GM18867 (cell line): Measurements from ENCODE around the gene SFMBT1.

Experiments
- ATAC-seq: cut with Tn5 transposase; IDR thresholded peaks from one replicate; pipeline ENCODE4 v1.9.1; 2021; ENCODE audit warnings: mild to moderate bottlenecking, moderate library complexity; ENCODE audit not compliant: unreplicated experiment

SFMBT1 gene

DNA sequence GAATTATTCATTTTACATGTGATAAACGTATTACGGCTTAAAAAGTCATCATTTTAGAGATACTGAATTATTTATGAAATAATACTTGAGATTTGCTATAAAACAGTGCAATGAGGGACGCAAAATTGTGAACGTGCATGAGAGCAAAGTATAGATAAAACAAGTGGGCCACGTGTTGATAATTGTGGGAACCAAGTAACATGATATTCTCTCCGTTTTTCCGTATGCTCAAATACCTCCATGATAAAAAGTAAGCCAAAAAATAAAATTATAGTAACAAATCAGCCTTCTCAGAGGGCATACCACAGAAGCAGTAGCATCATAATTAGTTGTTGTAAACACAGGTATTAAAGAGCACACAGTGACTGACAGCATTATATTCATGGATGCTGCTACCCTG is 42.6 kb downstream of the SFMBT1 start:
- no peak for ATAC-seq

GRCh38 chr3:52998771-52999513 is 46.9 kb downstream of the SFMBT1 start:
- ATAC-seq, result no peak

- ATAC-seq, result no peak
These were observed 55.2 kb downstream of the SFMBT1 start for GRCh38 chr3:52990637-52991036.

DNA sequence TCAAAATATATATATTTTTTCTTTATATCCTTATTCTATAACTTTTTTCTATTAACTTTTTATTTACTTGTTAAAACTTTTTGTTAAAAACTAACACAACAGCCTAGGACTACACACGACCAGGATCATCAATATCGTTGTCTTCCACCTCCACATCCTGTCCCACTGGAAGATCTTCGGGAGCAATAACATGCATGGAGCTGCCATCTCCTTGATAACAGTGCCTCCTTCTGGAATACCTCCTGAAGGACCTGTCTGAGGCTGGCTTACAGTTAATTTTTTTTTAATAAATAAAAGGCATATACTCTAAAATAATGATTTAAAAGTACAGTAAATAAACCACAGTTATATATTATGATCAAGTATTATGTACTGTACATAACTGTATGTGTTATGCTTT is 58.9 kb downstream of the SFMBT1 start:
- ATAC-seq, result no peak

DNA sequence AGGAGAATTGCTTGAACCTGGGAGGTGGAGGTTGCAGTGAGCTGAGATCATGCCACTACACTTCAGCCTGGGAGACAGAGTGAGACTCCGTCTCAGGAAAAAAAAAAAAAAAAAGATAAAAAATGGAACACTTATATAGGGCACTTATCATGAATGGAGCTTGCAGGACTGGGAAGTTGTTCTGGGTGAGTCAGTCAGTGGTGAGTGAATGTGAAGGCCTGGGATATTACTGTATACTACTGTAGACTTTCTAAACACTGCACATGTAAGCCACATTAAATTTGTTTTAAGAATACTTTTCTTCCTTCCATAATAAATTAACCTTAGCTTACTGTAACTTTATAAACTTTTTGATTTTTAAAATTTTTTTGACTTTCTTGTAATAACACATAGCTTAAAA is 59.8 kb downstream of the SFMBT1 start:
- ATAC-seq, result no peak

DNA sequence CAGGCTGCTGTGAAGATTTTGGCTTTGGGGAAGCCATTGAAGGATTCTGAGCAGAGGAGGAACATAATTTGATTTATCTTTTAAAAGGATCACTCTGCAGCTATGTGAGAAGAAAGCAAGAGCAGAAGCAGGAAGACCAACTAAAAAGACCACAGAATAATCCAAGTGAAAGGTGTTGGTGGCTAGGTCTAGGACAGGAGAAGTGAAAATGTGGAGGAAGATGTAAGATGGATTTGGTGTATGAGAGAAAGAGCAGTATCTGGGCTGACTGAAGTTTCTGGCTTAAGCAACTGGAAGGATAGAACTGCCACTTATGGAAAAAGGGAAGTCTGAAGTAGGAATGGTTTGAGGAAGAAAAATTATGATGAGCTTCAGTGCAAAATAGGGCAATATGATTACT is 62.0 kb downstream of the SFMBT1 start:
- peak; percentile 36 for ATAC-seq

- peak; percentile 89 for ATAC-seq
These were observed 62.5 kb downstream of the SFMBT1 start for GRCh38 chr3:52983336-52983807.

DNA sequence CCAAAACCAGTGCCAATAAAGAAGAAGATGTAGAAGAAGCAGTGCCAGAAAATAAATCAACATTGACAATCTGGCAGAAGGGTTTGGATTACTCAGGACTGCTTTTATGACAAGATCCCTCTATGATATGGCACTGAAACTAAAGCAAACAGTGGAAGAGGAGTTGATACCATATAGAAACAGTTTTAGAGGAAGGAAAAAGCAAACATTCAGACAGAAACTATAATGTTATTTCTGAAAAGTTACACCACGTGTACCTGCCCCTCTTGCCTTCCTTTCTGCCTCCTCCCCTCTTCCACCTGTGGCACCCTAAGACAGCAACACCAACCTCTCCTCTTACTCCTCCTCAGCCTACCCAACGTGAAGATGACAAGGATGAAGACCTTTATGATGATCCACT is 63.0 kb downstream of the SFMBT1 start:
- peak; percentile 31 for ATAC-seq

GRCh38 chr3:52979190-52979983 is 66.5 kb downstream of the SFMBT1 start:
- ATAC-seq, result no peak

- no peak for ATAC-seq
These were observed 67.6 kb downstream of the SFMBT1 start for GRCh38 chr3:52978109-52978754.

DNA sequence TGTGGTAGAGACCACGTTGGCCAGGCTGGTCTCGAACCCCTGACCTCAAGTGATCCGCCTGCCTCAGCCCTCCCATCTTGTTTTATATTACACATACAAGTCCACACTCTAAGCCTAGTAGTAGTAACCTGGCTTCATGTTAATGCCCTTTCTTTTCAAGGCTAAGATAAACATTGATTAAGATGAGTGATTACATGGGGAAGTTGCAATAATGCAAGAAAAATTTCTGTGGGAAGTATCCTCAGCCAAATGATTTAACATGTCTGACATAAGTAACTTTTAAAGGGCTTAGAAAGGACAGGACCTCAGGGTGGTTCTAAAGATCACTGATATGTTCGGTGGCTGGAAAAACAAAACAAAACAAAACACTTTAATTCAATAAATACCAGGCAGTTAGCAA is 72.1 kb downstream of the SFMBT1 start:
- no peak for ATAC-seq

GRCh38 chr3:52971895-52972294 is 74.0 kb downstream of the SFMBT1 start:
- ATAC-seq, result no peak

DNA sequence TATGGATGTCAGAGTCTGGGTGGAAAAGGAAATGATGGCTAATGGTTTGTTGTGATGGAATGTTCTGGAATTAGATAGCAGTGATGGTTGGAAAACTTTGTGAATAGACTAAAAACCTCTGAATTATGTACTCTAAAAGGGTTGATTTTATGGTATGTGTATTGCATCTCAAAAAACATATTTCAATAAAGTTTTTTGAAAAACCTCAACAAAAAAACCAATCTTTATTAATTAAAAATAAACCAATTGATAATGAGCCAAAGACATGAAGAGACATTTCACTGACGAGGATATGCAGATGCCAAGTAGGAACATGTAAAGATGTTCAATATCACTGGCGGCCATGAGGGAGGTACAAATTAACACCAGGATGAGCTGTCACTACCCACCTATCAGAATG is 78.5 kb downstream of the SFMBT1 start:
- ATAC-seq, result no peak

DNA sequence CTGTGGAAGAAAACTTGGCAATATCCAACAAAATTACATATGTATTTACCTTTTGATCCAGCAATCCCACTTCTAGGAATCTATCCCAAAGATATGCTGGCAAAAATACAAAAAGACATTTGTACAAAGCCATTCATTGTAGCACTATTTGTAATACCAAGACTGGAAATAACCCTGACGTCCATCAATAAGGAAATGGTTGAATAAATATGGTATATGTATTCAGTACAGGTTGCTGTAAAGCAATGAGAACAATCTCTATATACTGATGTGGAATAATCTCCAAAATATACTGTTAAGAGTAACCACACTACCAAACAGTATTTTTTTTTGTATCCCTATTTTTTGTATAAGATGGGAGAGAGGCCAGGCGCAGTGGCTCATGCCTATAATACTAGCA is 83.7 kb downstream of the SFMBT1 start:
- ATAC-seq, result no peak

GRCh38 chr3:52959773-52960172 is 86.1 kb downstream of the SFMBT1 start:
- ATAC-seq, result no peak

- no peak for ATAC-seq
These were observed 106.3 kb downstream of the SFMBT1 start for GRCh38 chr3:52939600-52939999.

GRCh38 chr3:52934630-52935530 is 111.0 kb downstream of the SFMBT1 start:
- ATAC-seq, result no peak

GRCh38 chr3:52931889-52932288 is 114.0 kb downstream of the SFMBT1 start:
- no peak for ATAC-seq

- no peak for ATAC-seq
These were observed 114.5 kb downstream of the SFMBT1 start for GRCh38 chr3:52931328-52931727.

GRCh38 chr3:52930748-52931147 is 115.1 kb downstream of the SFMBT1 start:
- peak; percentile 38 for ATAC-seq

DNA sequence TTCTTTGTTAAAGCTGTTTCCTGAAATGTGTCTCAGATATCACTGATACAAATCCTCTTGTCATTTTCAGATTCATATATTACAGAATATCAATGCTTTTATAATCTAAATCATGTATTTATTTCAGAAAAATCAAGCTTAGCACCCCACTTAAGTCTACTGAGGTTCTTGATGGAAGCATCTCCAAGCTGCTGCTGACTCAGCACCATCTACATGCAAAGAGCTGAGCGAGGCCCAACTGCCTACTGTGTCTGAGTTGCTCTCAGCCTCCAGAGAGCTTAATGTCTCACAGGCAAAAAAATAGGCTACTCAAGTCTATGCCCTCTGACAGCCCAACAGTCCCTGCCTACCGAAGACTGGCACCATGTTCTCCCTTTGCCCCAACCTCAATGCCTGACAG is 119.3 kb downstream of the SFMBT1 start:
- ATAC-seq, result no peak
